DND-41 (cell line): Measurements from ENCODE around the gene HEMK1.

Source experiments
- ATAC-seq: fragments of 200-7000 bp; cut with Tn5 transposase; 3 replicates; pipeline ENCODE4 v1.9.1; 2021; ENCODE audit warnings: low read depth; ENCODE audit not compliant: insufficient read depth
- DNase-seq: peaks from one replicate; pipeline ENCODE4 v3.0.0-alpha.2; 2020
- H2AFZ ChIP-seq: 2 replicates; pipeline ENCODE4 v1.6.0; 2012; ENCODE audit warnings: low read depth, low read length
- H3K27ac ChIP-seq: 2 replicates; pipeline ENCODE4 v1.5.1; 2012; ENCODE audit warnings: low read length, inconsistent platforms
- H3K27me3 ChIP-seq: fragments of 200-600 bp; sonication (generic); 2 replicates; pipeline ENCODE4 v1.6.0; 2012; ENCODE audit warnings: low read length, mild to moderate bottlenecking, inconsistent platforms; ENCODE audit not compliant: insufficient read depth, poor library complexity
- H3K36me3 ChIP-seq: 2 replicates; pipeline ENCODE4 v1.5.1; 2012; ENCODE audit warnings: low read length, inconsistent platforms; ENCODE audit not compliant: insufficient read depth
- H3K4me1 ChIP-seq: 2 replicates; pipeline ENCODE4 v1.5.1; 2012; ENCODE audit warnings: mild to moderate bottlenecking, low read length; ENCODE audit not compliant: insufficient read depth
- H3K4me2 ChIP-seq: 2 replicates; pipeline ENCODE4 v1.6.0; 2012; ENCODE audit warnings: mild to moderate bottlenecking, moderate library complexity, low read length, inconsistent platforms; ENCODE audit not compliant: insufficient read depth
- H3K4me3 ChIP-seq, 2 experiments: fragments of 200-600 bp in 1 of 2; shearing (Covaris generic) in 1 of 2; 2 replicates each; pipeline ENCODE4 v1.5.1; 2012 to 2016; ENCODE audit warnings: inconsistent platforms in 2 of 2, low read length in 2 of 2, mild to moderate bottlenecking in 2 of 2, low read depth in 1 of 2, moderate library complexity in 1 of 2
- H3K79me2 ChIP-seq: 2 replicates; pipeline ENCODE4 v1.6.0; 2012; ENCODE audit warnings: low read length, inconsistent platforms; ENCODE audit not compliant: insufficient read depth
- H3K9ac ChIP-seq: 2 replicates; pipeline ENCODE4 v1.6.0; 2012; ENCODE audit warnings: low read depth, mild to moderate bottlenecking, inconsistent platforms, low read length, moderate library complexity
- H3K9me3 ChIP-seq: 2 replicates; pipeline ENCODE4 v1.5.1; 2012; ENCODE audit warnings: low read length, moderate library complexity, mild to moderate bottlenecking, inconsistent platforms; ENCODE audit not compliant: insufficient read depth, severe bottlenecking
- H4K20me1 ChIP-seq: 2 replicates; pipeline ENCODE4 v1.6.0; 2012; ENCODE audit warnings: low read length; ENCODE audit not compliant: insufficient read depth
- CTCF ChIP-seq: IDR thresholded peaks from 2 replicates; pipeline ENCODE4 v1.5.1; 2012; ENCODE audit warnings: borderline replicate concordance, low read length, moderate library complexity, mild to moderate bottlenecking; ENCODE audit not compliant: poor library complexity, severe bottlenecking; ENCODE audit errors: extremely low read depth
- EZH2 ChIP-seq: IDR thresholded peaks from 3 replicates; pipeline ENCODE4 v1.6.1; 2012; ENCODE audit warnings: borderline replicate concordance, low read depth, mild to moderate bottlenecking, moderate library complexity, low read length, inconsistent platforms; ENCODE audit not compliant: severe bottlenecking

The HEMK1 gene

GRCh38 chr3:50572158-50572557, 2.8 kb downstream of the HEMK1 start:
- ATAC-seq, result peak; percentile 32
- Histone ChIP-seq H3K9me3 (no peaks in the 10 kb centered on the region), H3K27me3 (no peaks in the 10 kb centered on the region), H3K4me1 (peaks cover 85% of the 10 kb centered on the region), H3K79me2 (peaks cover 85% of the 10 kb centered on the region), H3K4me3 (peak overlapping the region; percentile 3 to 92; a peak in 3 of 4 replicates), H3K9ac (peak overlapping the region; percentile 80), H3K27ac (peak overlapping the region; percentile 96), H4K20me1 (no peaks in the 10 kb centered on the region), H3K36me3 (peaks cover 48% of the 10 kb centered on the region), H2AFZ (no peak overlapping the region), H3K4me2 (peak overlapping the region; percentile 90)
- peak; percentile 92 for DNase-seq
- TF ChIP-seq CTCF, result peak; percentile 98
- TF ChIP-seq EZH2, result no peak

- Histone ChIP-seq H3K4me3 (peak overlapping the region; percentile 3 to 92; a peak in 3 of 4 replicates), H2AFZ (no peak overlapping the region), H3K36me3 (peaks cover 55% of the 10 kb centered on the region), H3K79me2 (peaks cover 85% of the 10 kb centered on the region), H3K27me3 (no peaks in the 10 kb centered on the region), H3K4me2 (peak overlapping the region; percentile 90), H3K9me3 (no peaks in the 10 kb centered on the region), H3K4me1 (peaks cover 78% of the 10 kb centered on the region), H3K27ac (peak overlapping the region; percentile 96), H4K20me1 (no peaks in the 10 kb centered on the region), H3K9ac (peak overlapping the region; percentile 80)
- DNase-seq, result peak; percentile 82
- TF ChIP-seq EZH2, result no peak
- peak; percentile 59 for TF ChIP-seq CTCF
- ATAC-seq, result peak; percentile 9
Measured at GRCh38 chr3:50572801-50573371, 3.6 kb downstream of the HEMK1 start.

- H2AFZ ChIP-seq, result no peak overlapping the region
- peak overlapping the region; percentile 90 for H3K4me2 ChIP-seq
- peak overlapping the region in 1 of 2 experiments; percentile 92; a peak in 2 of 4 replicates for H3K4me3 ChIP-seq
- peaks cover 68% of the 10 kb centered on the region for H3K4me1 ChIP-seq
- no peaks in the 10 kb centered on the region for H4K20me1 ChIP-seq
- peak overlapping the region; percentile 80 for H3K9ac ChIP-seq
- peak; percentile 65 for ATAC-seq
- H3K27ac ChIP-seq, result peak overlapping the region; percentile 96
- no peaks in the 10 kb centered on the region for H3K9me3 ChIP-seq
- no peaks in the 10 kb centered on the region for H3K27me3 ChIP-seq
- H3K36me3 ChIP-seq, result peaks cover 64% of the 10 kb centered on the region
- peak; percentile 97 for DNase-seq
- TF ChIP-seq EZH2 (no peak), CTCF (peak; percentile 52)
- H3K79me2 ChIP-seq, result peaks cover 78% of the 10 kb centered on the region
Measured at GRCh38 chr3:50573566-50574443, 4.5 kb downstream of the HEMK1 start.
